Panc1 (cell line): Measurements from ENCODE around the gene MDGA2.

Experiments used
- CTCF ChIP-seq: fragments of 450-650 bp; IDR thresholded peaks from 2 replicates; pipeline ENCODE4 v1.5.1; 2017; ENCODE audit warnings: mild to moderate bottlenecking
- POLR2AphosphoS5 ChIP-seq: IDR thresholded peaks from 2 replicates; pipeline ENCODE4 v1.6.1; 2012; ENCODE audit warnings: mild to moderate bottlenecking, low read depth, low read length, moderate library complexity
- SIN3A ChIP-seq: IDR thresholded peaks from 2 replicates; pipeline ENCODE4 v1.6.1; 2012; ENCODE audit warnings: low read depth, mild to moderate bottlenecking, low read length, moderate library complexity, borderline replicate concordance; ENCODE audit not compliant: insufficient read depth
- TCF7L2 ChIP-seq: IDR thresholded peaks from 2 replicates; pipeline ENCODE4 v1.6.1; 2011; ENCODE audit warnings: mild to moderate bottlenecking, low read depth, low read length, inconsistent platforms

GRCh38 chr14:47257013-47257412 lies 418.4 kb downstream of the MDGA2 start:
- TF ChIP-seq CTCF, result no peak
- no peak for TF ChIP-seq SIN3A
- TF ChIP-seq TCF7L2, result no peak
- no peak for TF ChIP-seq POLR2AphosphoS5
